Stimulated activated CD4-positive, alpha-beta T cell treated with anti-CD3 and anti-CD28 coated beads, Interleukin-15, amount 100 ng/mL, for 48 hours (primary cell): ENCODE data around the gene GPR183.

Experiments used
- DNase-seq, 2 donors: peaks; one replicate each; pipeline ENCODE4 v3.0.0-alpha.2; 2020; ENCODE audit warnings: low read depth in 2 of 2

GPR183 gene

DNA sequence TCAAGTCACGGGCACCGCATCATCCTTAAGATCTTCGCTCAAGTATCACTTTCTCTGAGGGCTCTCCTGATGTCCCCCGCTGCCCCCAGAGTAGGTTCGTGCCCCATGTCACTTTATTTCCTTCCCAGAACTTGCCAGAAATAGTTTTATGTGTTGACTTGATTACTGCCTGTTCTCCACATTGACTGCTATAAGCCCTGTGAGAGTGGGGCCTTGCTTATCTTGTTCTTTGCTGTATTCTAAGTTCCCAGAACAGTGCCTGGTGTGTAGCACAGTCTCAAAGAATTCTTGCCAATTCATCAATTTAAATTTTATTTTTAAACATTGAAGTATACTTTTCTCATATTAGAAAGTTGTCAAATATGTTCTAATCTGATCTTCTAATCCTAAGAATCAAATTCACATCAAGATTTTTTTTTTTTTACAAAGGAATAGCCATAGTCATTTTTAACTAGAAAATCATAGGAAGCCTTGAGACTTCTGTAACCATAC is 32.1 kb upstream of the GPR183 start:
- DNase-seq = no peak

DNA sequence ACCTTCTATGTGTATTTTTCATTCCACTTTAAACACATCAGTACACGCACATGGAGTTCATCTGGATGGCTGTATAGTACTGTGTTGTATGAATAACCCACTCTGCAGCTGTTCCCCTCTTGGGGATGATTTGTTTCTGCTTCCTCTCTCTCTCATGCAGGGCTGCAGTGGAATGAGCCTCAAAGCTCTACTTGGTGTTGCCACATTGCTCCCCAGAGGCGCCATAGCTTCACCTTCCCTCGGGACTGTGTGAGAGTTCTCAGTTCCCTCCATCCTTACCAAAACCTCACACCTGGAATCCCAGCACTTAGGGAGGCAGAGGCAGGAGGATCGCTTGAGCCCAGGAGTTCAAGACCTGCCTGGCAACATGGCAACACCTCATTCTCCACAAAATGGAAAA is 28.4 kb upstream of the GPR183 start:
- no peak for DNase-seq

- no peak for DNase-seq
Measured at GRCh38 chr13:99335087-99335486, 27.9 kb upstream of the GPR183 start.

DNA sequence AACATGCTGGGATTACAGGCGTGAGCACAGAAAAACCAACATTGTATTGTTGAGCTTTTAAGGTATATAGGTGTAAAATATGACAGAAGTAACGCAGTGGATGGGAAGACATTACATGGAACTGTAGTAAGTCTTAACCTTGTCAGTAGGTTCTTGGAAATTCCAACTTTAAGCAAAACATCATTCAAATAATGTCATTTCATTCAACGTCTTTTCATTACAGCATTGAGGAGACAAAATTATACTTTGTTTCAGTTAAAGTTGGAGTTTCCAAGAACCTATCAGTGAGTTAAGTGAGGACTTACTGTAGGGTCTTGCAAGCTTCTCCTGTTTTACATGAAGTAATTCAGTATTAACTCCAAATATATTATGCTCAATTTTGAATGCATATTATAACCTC is 27.0 kb upstream of the GPR183 start:
- DNase-seq = no peak

DNA sequence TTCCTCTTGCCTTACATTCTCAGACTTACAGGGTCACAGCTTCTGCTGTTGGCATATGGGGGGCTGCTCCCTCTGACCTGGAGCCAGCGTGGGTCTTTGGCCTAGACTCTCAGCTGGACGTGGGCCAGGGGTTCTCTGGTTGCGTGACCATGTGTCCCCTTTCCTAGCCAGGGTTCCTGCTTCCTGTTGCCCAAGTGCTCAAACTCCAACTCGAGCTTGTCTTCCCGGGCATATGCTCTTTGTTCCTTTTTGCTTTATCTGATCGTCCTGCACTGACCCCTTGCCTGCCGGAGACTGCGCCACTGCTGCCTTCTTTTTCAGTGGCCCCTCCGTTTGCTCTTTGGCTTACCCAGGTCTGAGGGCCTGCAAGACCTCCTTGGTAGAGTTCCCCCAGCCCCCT is 25.3 kb upstream of the GPR183 start:
- DNase-seq = no peak

DNA sequence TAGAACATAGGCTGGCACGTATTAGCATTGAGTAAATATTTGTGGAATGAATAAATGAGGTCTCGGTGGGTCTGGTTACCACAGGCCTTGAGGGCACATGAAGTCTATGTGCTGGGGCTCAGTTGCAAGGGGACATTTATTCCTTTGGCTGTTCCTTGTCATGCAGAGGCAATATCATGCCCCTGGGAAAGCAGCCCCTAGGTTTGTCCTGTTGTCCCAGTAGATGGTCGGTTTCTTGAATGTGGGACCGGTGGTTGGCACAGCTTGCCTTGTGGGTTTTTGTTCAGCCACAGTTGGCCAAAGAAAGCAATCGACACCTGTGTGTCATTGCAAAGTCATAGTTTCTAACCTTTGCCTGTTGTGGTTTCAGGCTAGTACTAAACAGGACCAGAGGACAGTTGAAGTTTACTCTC is 24.7 kb upstream of the GPR183 start:
- no peak for DNase-seq

DNA sequence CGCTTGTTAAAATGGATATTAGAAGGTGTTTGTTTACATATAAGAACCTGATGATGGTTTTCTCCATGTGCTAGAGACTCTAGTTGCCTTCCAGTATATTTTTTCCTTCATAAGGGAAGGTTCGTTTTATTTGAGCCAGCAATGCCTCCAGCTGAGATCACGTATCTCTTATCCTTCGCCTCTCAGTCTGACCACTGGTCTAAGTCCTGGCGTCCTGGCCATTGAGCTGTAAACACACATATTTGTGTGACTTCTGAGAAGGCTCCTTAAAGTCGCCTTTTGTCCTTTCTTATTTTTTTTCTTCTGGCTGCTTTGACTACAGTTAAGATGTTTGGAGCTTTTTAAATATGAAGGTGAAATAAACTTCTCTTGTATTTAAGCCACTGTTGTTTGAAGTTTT is 23.7 kb upstream of the GPR183 start:
- no peak for DNase-seq

DNA sequence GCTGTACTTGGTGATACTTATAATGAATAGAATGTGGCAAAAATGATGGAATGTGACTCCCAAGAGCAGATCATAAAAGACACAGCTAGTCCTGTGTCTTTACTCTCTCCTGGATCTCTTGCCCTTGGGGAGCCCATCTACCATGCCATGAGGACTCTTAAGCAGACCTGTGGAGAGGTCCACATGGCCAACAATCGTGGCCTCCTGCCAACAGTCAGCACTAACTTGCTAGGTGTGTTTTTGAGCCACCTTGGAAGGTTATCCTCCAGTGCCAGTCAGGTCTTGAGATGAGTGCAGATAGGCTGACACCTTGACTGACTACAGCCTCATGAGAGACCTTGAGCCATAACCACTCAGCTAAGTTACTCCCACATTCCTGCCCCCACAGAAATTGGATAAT is 22.3 kb upstream of the GPR183 start:
- DNase-seq = no peak

DNA sequence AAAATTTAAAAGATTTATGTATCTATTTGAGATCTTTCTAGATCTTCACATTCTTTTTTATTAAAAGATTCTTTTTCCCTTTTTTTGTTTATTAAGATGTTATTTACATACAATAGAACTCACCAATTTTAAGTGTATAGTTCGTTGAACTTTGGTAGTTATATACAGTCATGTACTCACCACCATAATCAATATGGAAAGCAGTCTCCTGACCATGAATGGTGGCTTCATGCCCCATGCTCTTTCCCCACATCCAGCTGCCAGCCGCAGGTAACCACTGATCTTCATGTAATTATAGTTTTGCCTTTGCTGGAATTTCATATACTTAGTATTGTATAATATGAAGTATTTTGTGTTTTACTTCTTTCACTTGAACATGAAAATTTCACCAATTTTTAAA is 20.6 kb upstream of the GPR183 start:
- DNase-seq = no peak

- no peak for DNase-seq
Measured at GRCh38 chr13:99327126-99327525, 19.9 kb upstream of the GPR183 start.

GRCh38 chr13:99326012-99326411 is 18.8 kb upstream of the GPR183 start:
- no peak for DNase-seq

DNA sequence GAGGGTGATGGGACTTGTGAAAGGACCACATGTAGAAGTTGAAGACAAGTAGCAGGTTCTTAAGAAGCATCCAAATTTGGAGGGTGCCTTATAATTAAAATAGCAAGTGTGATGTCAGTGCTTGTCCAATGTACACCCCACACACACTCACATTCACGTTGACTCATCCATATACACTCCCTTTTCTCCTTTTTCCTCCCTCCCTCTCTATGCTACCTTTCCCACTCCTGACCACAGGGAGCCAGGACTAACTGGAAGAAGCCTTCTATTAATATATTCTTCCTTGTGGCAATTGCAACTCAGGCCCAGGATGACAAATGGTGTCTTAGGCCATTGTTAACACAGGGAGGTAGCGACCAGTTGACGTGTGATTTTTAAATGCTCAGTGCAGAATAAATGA is 16.3 kb upstream of the GPR183 start:
- no peak for DNase-seq

DNA sequence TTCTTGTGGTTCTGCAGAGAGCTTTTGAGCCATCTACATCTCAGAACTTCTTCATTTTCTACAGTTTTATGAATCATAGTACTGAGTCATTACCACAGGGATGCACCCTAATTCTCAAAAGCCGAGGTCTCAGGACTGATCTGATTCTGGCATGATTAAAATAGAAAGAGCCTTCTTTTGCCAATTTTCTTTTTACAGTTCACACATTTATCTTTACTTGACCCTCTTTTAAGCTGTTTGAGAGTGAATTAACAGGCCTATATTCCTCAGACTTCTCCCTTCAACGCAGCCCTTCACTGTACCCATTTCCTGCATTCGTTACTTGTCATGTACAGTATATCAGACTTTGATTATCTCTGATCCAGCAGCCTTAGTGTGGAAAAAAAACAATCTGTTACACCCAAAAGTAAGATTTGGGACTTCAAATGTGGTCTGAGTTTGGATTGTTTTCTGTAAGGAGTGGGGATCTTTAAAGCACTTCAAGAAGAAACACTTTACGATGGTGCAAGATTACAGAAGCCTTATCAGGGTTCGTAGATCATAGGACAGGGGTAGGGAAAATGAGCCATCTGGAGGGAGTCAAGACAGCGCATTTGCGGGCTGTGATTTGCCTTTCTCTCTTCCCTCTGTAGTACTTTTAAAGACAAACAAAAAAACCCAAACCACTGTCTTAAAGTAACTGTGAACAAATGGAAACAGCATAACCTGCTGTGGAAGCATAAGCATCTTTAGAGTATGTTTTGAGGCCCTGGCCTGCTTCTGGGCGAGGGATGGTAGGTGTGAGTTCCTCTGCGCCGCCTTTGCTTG is 15.3 kb upstream of the GPR183 start:
- peak in 1 of 2 donors; percentile 50 for DNase-seq

DNA sequence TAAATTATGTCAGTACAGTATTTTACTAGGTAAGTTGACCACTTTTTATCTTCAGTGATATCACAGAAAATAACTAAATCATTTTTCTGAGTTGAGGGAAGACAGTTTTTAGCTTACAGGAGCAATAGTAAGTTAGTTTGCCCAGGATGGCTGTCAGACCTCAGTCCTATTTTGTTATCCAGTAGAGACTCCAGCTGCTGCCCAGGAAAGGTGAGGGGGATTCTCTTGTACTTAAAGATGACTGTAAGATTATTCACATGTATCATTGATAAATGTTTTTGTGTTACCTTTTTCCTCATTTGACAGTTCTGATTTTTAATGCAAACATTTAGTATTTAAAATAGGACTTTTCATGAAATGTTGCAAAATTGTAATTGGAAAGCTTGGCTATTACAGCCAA is 14.5 kb upstream of the GPR183 start:
- no peak for DNase-seq

GRCh38 chr13:99320693-99321481 is 13.7 kb upstream of the GPR183 start:
- no peak for DNase-seq

GRCh38 chr13:99316657-99317256 is 9.6 kb upstream of the GPR183 start:
- no peak for DNase-seq

GRCh38 chr13:99316224-99316623 is 9.0 kb upstream of the GPR183 start:
- DNase-seq = no peak

DNA sequence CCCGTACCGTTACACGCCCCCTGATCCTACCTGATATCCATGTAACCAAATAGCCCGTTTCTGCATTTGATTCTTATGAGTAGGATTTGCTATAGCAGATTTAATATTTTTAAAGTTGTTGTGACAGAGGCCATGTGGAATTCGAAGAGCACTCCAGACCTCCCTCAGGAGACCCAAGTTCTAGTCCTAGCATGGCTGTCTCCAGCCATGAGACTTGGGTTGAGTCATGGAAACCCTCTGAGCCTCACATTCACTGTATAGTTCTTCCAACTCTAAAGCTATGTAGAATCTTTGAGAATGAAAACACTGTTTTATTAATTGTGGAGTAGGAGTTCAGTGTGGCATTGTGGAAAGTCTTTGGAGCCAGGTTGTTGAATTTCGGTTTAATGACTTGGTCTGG is 8.0 kb upstream of the GPR183 start:
- DNase-seq = no peak

DNA sequence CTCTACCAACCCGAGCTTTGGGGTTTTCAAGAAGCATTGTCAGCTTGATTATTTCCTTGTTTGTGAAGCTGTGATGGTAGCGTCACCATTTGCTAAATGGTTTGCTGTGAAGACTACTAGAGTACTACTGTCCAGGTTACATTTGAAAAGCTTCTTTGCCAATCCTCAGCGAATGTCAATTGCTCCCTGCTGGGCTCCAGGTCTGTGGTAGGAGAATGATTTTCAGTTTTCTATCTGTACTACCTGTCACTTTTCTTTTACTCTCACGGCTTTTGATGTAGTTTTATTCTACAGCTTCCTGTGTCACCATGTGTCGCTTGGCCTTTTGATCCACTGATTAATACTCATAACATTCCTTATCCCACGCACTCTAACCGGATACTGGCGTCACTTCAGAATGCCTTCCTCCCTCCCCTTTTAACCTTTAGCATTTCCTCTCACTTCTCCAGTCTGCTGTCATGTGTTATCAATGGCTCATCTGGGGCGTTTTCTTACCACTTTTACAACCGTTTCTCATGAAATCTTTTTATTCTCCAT is 7.5 kb upstream of the GPR183 start:
- DNase-seq = peak; percentile 68 to 69

DNA sequence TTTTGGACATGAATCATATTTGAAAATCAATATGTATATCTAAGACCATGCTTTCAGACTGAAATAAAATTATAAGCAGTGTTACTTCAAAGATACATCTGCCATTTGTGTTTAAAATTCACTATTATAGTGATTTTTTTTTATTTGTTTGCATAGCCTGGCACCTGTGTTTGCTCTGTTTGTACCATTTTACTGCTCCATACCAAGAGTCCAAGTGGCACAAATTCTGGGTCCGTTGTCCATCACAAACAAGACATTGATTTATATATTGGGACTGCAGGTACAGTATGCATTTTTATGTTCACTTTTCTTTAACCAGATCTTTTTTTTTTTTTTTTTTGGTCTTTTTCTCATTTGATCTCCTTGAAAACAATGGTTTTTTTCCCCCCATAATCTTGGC is 6.7 kb upstream of the GPR183 start:
- DNase-seq = no peak

GRCh38 chr13:99313501-99313900 is 6.3 kb upstream of the GPR183 start:
- no peak for DNase-seq

DNA sequence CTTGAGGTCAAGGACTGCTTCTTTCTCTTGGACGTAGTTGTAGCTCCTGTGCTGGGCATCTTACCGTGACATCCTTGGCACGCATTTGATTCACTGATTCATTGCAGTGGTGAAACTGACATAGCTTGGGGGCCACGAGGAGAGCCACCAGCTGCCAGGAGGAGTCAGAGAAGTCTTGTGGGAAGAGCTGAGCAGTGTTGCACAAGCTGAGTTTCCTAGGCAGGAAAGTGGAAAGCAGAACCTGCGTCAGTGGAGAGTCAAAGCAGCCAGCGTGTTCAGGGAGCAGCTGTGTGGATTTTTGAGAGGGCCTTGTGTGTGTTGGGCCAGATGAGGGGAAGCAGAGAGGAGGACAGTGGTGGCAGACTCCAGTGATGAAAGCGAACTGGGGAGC is 5.3 kb upstream of the GPR183 start:
- DNase-seq = no peak
